C4-2B (cell line): ENCODE data around the gene NF1.

ENCODE experiments used
- CTCF ChIP-seq: fragments of 450-650 bp; conservative IDR thresholded peaks from 2 replicates; pipeline ENCODE4 v1.5.1; 2017; ENCODE audit warnings: mild to moderate bottlenecking
- ZFX ChIP-seq: fragments of 450-650 bp; IDR thresholded peaks from 2 replicates; pipeline ENCODE4 v1.6.1; 2017

GRCh38 chr17:31392856-31393748 lies 298.3 kb downstream of the NF1 start:
- TF ChIP-seq CTCF (no peak), ZFX (no peak)
